Hindlimb muscle (tissue), 1 donor: ENCODE measurements around the gene BTRC. TPM values are rescaled to one million over a fixed set of nuclear protein-coding genes. Genes with fewer than 3 reads are reported as not detected.

Experiments
- DNase-seq: peaks from one replicate; pipeline ENCODE4 v3.0.0-alpha.2; 2013
- polyA plus RNA-seq: library from polyadenylated mRNA; unstranded; fragments of 120-200 nt; gene quantifications from one replicate; pipeline ENCODE4 v1.2.1, GENCODE V29; 2013; ENCODE audit not compliant: insufficient read length

The BTRC gene
- polyA plus RNA-seq, 1 donor: 29.5 TPM

- DNase-seq: no peak
Measured at GRCh38 chr10:101485681-101486554, 132.0 kb downstream of the BTRC start.

GRCh38 chr10:101487399-101487798 is 133.4 kb downstream of the BTRC start:
- no peak for DNase-seq

- DNase-seq: no peak
Measured at GRCh38 chr10:101489355-101489754, 135.4 kb downstream of the BTRC start.

GRCh38 chr10:101490026-101490425 is 136.1 kb downstream of the BTRC start:
- DNase-seq: no peak

- no peak for DNase-seq
Measured at GRCh38 chr10:101492205-101492604, 138.2 kb downstream of the BTRC start.

- no peak for DNase-seq
Measured at GRCh38 chr10:101492814-101493213, 138.8 kb downstream of the BTRC start.

GRCh38 chr10:101493249-101493648 is 139.3 kb downstream of the BTRC start:
- no peak for DNase-seq

GRCh38 chr10:101493782-101494281 is 139.9 kb downstream of the BTRC start:
- no peak for DNase-seq

- DNase-seq: no peak
Measured at GRCh38 chr10:101494650-101495049, 140.7 kb downstream of the BTRC start.

- no peak for DNase-seq
Measured at GRCh38 chr10:101495324-101495925, 141.5 kb downstream of the BTRC start.

- DNase-seq: no peak
Measured at GRCh38 chr10:101504438-101504837, 150.5 kb downstream of the BTRC start.

GRCh38 chr10:101506829-101507661 is 153.1 kb downstream of the BTRC start:
- no peak for DNase-seq

- DNase-seq: no peak
Measured at GRCh38 chr10:101507828-101508227, 153.9 kb downstream of the BTRC start.

- DNase-seq: no peak
Measured at GRCh38 chr10:101511938-101512337, 158.0 kb downstream of the BTRC start.

GRCh38 chr10:101512738-101513137 is 158.8 kb downstream of the BTRC start:
- no peak for DNase-seq

GRCh38 chr10:101513733-101514132 is 159.8 kb downstream of the BTRC start:
- DNase-seq: no peak

- DNase-seq: no peak
Measured at GRCh38 chr10:101525848-101526247, 171.9 kb downstream of the BTRC start.

- no peak for DNase-seq
Measured at GRCh38 chr10:101529207-101529606, 175.2 kb downstream of the BTRC start.

- DNase-seq: no peak
Measured at GRCh38 chr10:101529725-101530553, 176.0 kb downstream of the BTRC start.

GRCh38 chr10:101535949-101536348 is 182.0 kb downstream of the BTRC start:
- DNase-seq: no peak

- no peak for DNase-seq
Measured at GRCh38 chr10:101536800-101537199, 182.8 kb downstream of the BTRC start.

- no peak for DNase-seq
Measured at GRCh38 chr10:101538446-101538845, 184.5 kb downstream of the BTRC start.
